Uterus (tissue), 4 donors: ENCODE data around the gene BCL7C. TPM values are rescaled to one million over a fixed set of nuclear protein-coding genes. Genes with fewer than 3 reads are reported as not detected.

ENCODE experiments used
- DNase-seq, 2 donors: peaks; one replicate each; pipeline ENCODE4 v3.0.0-alpha.2; 2019 to 2020
- H3K27ac ChIP-seq, 2 donors: fragments of 200-600 bp; sonication (generic); 1 replicate in 1 of 2; 2 replicates in 1 of 2; pipeline ENCODE4 v1.5.1; 2016 to 2018
- H3K27me3 ChIP-seq, 2 donors: fragments of 200-600 bp; sonication (generic); one replicate each; pipeline ENCODE4 v1.5.1; 2018 to 2019; ENCODE audit warnings: control low read depth in 1 of 2
- H3K36me3 ChIP-seq, 2 donors: fragments of 200-600 bp; sonication (generic); one replicate each; pipeline ENCODE4 v1.5.1; 2019; ENCODE audit warnings: control low read depth in 1 of 2
- H3K4me1 ChIP-seq, 2 donors: fragments of 200-600 bp; sonication (generic); one replicate each; pipeline ENCODE4 v1.5.1; 2018 to 2019; ENCODE audit warnings: control low read depth in 1 of 2
- H3K4me3 ChIP-seq, 2 donors: fragments of 200-600 bp; sonication (generic); 1 replicate in 1 of 2; 2 replicates in 1 of 2; pipeline ENCODE4 v1.5.1; 2018 to 2019; ENCODE audit warnings: mild to moderate bottlenecking in 1 of 2
- H3K9me3 ChIP-seq, 2 donors: fragments of 200-600 bp; sonication (generic); one replicate each; pipeline ENCODE4 v1.5.1; 2019; ENCODE audit warnings: control low read depth in 1 of 2
- CTCF ChIP-seq, 4 experiments: fragments of 200-600 bp in 2 of 4; fragments of 450-650 bp in 2 of 4; sonication (generic) in 2 of 4; IDR thresholded peaks; one replicate each; pipeline ENCODE4 v1.5.1; 2016 to 2019; ENCODE audit warnings: antibody characterized with exemption in 4 of 4, mild to moderate bottlenecking in 2 of 4, moderate library complexity in 1 of 4
- POLR2A ChIP-seq, 2 donors: fragments of 450-650 bp; IDR thresholded peaks; one replicate each; pipeline ENCODE4 v1.6.1; 2016; ENCODE audit warnings: antibody characterized with exemption in 2 of 2, mild to moderate bottlenecking in 1 of 2, moderate library complexity in 1 of 2
- intact Hi-C: fragments of 100-400 bp; cut with DNase I; formaldehyde crosslinking; loops from one replicate; pipeline ENCODE4 v1.15.1; 2023; ENCODE audit warnings: low total_unique reads
- total RNA-seq, 4 donors: library from RNA; depleted of rRNA in 3 of 4; stranded (reverse); fragments of >200 nt in 3 of 4; gene quantifications; one replicate each; pipeline versions ENCODE4 v1.1.0 to v1.2.4, GENCODE V29; 2014 to 2023
- donor health status: DM: yes; HTN: yes; CAD: no.

The BCL7C gene
- total RNA-seq, 4 donors from 2014 or later = 16.5 to 44.8 (median 35.2) TPM

GRCh38 chr16:30903596-30903995 lies 9.7 kb upstream of the BCL7C start:
- DNase-seq = no peak
- no peaks in the 10 kb centered on the region for H3K4me1 ChIP-seq
- peak overlapping the region; percentile 94 for H3K27ac ChIP-seq
- H3K9me3 ChIP-seq = no peaks in the 10 kb centered on the region
- intact Hi-C loops = no loop called here
- H3K4me3 ChIP-seq = no peak overlapping the region
- no peaks in the 10 kb centered on the region for H3K36me3 ChIP-seq
- no peaks in the 10 kb centered on the region for H3K27me3 ChIP-seq
- TF ChIP-seq POLR2A (IDR thresholded peaks at IDR 0.05) (no peak), CTCF (IDR thresholded peaks at IDR 0.05) (no peak)

GRCh38 chr16:30903002-30903401 lies 9.1 kb upstream of the BCL7C start:
- no peak overlapping the region for H3K4me3 ChIP-seq
- intact Hi-C loops = no loop called here
- TF ChIP-seq CTCF (IDR thresholded peaks at IDR 0.05) = no peak
- no peak for TF ChIP-seq POLR2A (IDR thresholded peaks at IDR 0.05)

GRCh38 chr16:30902029-30902972 lies 8.4 kb upstream of the BCL7C start:
- Histone ChIP-seq H3K4me3 (peak overlapping the region; percentile 29 to 55), H3K36me3 (no peaks in the 10 kb centered on the region), H3K9me3 (no peaks in the 10 kb centered on the region), H3K27ac (peak overlapping the region; percentile 94), H3K27me3 (no peaks in the 10 kb centered on the region), H3K4me1 (no peaks in the 10 kb centered on the region)
- peak in 3 of 4 experiments; percentile 42 to 93 (median 88) for TF ChIP-seq CTCF (IDR thresholded peaks at IDR 0.05)
- TF ChIP-seq POLR2A (IDR thresholded peaks at IDR 0.05) = no peak
- intact Hi-C loops = no loop called here
- DNase-seq = peak in 1 of 2 donors; percentile 74

More at GRCh38 chr16:30903002-30903401, 9.1 kb upstream of the BCL7C start:
- no peak for DNase-seq
- Histone ChIP-seq H3K4me1 (no peaks in the 10 kb centered on the region), H3K9me3 (no peaks in the 10 kb centered on the region), H3K27ac (peak overlapping the region; percentile 94), H3K27me3 (no peaks in the 10 kb centered on the region), H3K36me3 (no peaks in the 10 kb centered on the region)

GRCh38 chr16:30901201-30902028 lies 7.5 kb upstream of the BCL7C start:
- H3K4me3 ChIP-seq = peak overlapping the region; percentile 29 to 45
- intact Hi-C loops = no loop called here
- DNase-seq = no peak
- H3K27me3 ChIP-seq = no peaks in the 10 kb centered on the region
- peak overlapping the region; percentile 82 to 94 for H3K27ac ChIP-seq
- no peaks in the 10 kb centered on the region for H3K36me3 ChIP-seq
- no peak for TF ChIP-seq CTCF (IDR thresholded peaks at IDR 0.05)
- no peak for TF ChIP-seq POLR2A (IDR thresholded peaks at IDR 0.05)
- H3K4me1 ChIP-seq = no peaks in the 10 kb centered on the region
- H3K9me3 ChIP-seq = no peaks in the 10 kb centered on the region
